KBM-7 (cell line): ENCODE data around the gene TMEM37.

Source experiments
- DNase-seq: peaks from one replicate; pipeline ENCODE4 v3.0.0-alpha.2; 2015
- in situ Hi-C: fragments of 300-500 bp; cut with MboI; formaldehyde crosslinking; loops from 2 replicates; pipeline ENCODE4 v1.14.3; 2020; ENCODE audit warnings: low sequenced_read_pairs, low pct_unique_long_range_greater_than_20kb, mixed read lengths

Gene TMEM37

GRCh38 chr2:119416299-119416923, 15.2 kb upstream of the TMEM37 start:
- no peak for DNase-seq
- in situ Hi-C loops: loop anchor here (10.0 kb wide), 1 partner anchor 58 kb away; no protein-coding TSS in a partner anchor

GRCh38 chr2:119417908-119418307, 13.7 kb upstream of the TMEM37 start:
- in situ Hi-C loops: loop anchor here (10.0 kb wide), 1 partner anchor 57 kb away; no protein-coding TSS in a partner anchor

DNA sequence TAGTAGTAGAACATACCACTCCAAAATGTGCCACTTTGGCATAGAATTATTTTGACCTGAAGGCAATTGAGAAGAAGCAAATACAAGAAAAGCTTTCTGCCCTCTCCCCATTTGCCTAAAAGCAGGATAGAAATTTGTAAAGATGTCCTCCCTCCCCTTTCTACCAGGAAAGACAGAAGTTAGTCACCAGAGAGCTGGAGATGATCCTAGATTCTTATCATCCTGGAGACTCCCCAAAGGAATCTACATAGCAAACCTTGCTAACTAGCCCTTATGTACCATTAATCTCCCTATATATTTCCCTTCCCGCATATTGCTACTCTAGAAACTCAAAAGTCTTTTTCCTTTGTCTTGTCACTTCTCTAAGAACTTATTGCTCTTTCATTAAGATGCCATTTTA, 12.6 kb upstream of the TMEM37 start:
- in situ Hi-C loops: loop anchor here (10.0 kb wide), 1 partner anchor 56 kb away; no protein-coding TSS in a partner anchor
- DNase-seq: no peak

More at GRCh38 chr2:119417908-119418307, 13.7 kb upstream of the TMEM37 start:
- DNase-seq: no peak

GRCh38 chr2:119419803-119420508, 11.7 kb upstream of the TMEM37 start:
- no peak for DNase-seq
- in situ Hi-C loops: loop anchor here (10.0 kb wide), 1 partner anchor 55 kb away; no protein-coding TSS in a partner anchor

- no peak for DNase-seq
- in situ Hi-C loops: no loop called here
These were observed 10.3 kb upstream of the TMEM37 start for GRCh38 chr2:119421304-119421703.

DNA sequence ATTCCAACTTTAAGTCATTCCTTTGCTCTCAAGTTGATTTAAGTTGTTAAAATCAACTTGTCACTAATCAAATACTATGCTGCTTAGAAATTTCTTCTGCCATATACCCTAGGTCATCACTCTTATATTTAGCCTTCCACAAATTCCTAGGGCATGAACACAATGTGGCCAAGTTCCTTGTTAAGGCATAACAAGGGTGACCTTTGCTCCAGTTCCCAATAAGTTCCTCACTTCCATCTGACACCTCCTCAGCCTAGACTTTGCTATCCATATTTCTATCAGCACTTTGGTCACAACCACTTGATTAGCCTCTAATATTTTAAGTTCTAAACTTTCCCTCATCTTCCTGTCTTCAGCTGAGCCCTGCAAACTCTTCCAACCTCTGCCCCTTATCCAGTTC, 9.9 kb upstream of the TMEM37 start:
- DNase-seq: no peak
- in situ Hi-C loops: no loop called here

DNA sequence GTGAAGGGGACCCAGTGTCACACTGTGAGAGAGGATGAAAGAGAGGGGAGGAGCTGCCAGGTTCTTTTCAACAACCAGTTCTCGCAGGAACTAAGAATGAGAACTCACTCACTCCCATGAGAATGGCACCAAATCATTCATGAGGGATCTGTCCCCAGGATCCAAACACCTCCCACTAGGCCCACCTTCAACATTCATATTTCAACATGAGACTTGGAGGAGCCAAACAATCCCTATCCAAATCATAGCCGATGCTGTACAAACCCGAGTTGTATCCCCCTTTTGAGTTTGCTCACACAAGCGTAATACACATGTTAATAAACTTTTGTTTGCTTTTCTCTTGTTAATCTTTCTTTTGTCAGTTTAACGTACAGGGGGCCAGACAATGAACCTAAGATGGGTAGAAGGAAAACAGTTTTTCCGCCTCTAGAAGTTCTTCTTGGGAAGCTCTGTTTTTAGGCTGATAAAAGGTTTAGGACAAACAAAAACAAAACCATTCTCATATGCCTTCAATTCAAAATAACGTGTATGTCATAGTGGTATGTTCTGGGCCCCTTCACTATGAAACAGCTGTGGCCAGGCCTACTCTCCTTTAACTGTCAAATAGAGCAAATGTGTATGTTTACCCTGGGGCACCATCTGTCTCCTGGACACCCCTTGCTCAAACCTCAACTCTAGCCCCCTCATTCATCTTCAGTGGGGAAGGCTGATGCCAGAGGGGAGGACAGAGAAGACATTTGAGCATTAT, 9.1 kb upstream of the TMEM37 start:
- DNase-seq: no peak
- in situ Hi-C loops: no loop called here

- in situ Hi-C loops: no loop called here
- no peak for DNase-seq
These were observed 8.6 kb upstream of the TMEM37 start for GRCh38 chr2:119423108-119423444.

DNA sequence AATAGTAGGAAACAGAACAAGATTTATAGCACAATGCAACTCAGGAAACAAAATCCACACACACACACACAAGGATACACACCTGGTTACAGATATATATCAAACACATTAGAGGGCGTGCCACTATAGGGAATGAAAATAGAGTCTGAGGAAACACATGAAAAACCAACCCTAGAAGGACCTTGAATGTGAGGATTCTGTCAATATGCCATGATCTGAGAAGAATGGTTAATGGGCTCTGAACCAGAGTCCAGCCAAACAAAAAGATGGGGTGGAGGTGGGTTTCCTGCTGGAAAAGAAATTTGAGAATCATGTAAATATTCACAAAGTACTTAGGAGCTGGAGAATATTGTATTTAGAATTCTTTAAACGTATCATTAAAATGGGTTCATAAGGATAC, 7.8 kb upstream of the TMEM37 start:
- DNase-seq: no peak
- in situ Hi-C loops: no loop called here

GRCh38 chr2:119424284-119425118, 7.2 kb upstream of the TMEM37 start:
- in situ Hi-C loops: no loop called here

DNA sequence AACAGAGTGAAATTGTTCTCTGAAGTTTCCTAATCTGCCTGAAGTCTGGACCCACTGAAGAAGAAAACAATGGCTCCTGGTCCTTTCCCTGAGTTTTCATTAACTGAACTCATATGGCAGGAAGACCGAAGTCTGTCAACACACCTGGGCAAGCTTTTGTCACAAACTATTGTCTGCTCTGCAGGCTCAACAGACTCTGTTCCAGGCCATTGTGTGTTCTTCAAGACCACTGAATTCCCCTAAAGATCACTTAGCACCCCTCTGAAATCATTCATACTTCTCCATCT, 6.6 kb upstream of the TMEM37 start:
- in situ Hi-C loops: no loop called here
- DNase-seq: no peak

More at GRCh38 chr2:119424284-119425118, 7.2 kb upstream of the TMEM37 start:
- no peak for DNase-seq

DNA sequence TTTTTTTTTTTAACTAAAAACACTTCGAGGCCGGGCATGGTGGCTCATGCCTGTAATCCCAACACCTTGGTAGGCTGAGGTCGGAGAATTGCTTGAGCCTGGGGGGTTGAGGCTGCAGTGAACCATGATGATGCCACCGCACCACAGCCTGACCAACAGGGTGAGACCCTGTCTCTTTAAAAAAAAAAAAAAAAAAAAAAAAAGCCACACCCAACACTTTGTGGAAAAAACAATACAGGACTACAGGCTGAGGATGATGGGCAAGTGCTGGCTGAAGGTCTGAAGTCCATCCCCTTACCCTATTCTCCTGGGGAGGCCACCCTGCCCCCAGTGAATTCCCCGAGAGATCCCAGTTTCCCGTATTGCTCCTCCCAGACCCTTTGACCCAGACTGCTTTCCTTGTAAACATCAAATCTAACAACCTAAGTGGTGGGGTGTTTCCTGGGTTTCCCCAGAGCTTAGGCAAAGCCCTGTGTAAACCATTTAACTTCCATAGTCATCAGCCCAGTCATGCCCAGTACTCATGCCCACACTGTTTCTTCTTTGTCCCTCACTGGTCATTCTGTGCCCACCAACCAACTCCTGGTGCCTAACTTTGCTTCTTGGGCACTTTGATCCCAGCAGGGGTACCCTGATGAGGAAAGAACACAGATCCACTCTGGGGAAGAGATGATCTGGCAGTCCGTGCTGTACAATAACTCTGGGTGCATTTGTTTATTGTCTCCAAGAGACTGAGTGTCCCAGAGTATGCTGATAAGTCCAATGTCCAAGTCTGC, 5.8 kb upstream of the TMEM37 start:
- no peak for DNase-seq
- in situ Hi-C loops: no loop called here

DNA sequence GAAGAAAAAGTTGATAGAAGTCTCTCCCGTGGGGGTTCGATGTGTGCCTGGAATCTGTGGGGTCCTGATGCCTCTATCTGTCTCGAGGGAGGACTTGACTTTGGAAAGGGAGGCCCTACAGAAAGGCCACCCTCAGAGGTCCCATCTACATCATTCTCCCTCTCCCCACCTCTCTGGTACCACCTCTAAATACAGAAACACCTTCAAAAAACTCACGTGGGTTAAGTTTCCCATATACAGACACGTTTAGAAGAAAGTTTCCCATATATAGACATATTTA, 5.3 kb upstream of the TMEM37 start:
- in situ Hi-C loops: no loop called here
- DNase-seq: no peak

- no peak for DNase-seq
- in situ Hi-C loops: no loop called here
These were observed 4.8 kb upstream of the TMEM37 start for GRCh38 chr2:119426801-119427395.

GRCh38 chr2:119427756-119428155, 3.9 kb upstream of the TMEM37 start:
- no peak for DNase-seq
- in situ Hi-C loops: no loop called here

- in situ Hi-C loops: no loop called here
- DNase-seq: no peak
These were observed 3.0 kb upstream of the TMEM37 start for GRCh38 chr2:119428488-119429224.

GRCh38 chr2:119429225-119429981, 2.3 kb upstream of the TMEM37 start:
- no peak for DNase-seq

More at GRCh38 chr2:119429225-119429981, 2.3 kb upstream of the TMEM37 start:
- in situ Hi-C loops: no loop called here
